Right renal pelvis (tissue), 4 donors: ENCODE data around the gene LIN37. TPM values are rescaled to one million over a fixed set of nuclear protein-coding genes. Genes with fewer than 3 reads are reported as not detected.

Experiments used
- polyA plus RNA-seq, 4 donors: library from polyadenylated mRNA; unstranded; fragments of 120-200 nt; gene quantifications; one replicate each; pipeline ENCODE4 v1.2.1, GENCODE V29; 2013; ENCODE audit not compliant: insufficient read length in 4 of 4

The LIN37 gene
- polyA plus RNA-seq, 4 donors, result 8.3 to 11.1 (median 9.4) TPM

Other genes starting within 250 kb of the LIN37 start
- gene DMKN, start 234.9 kb upstream of the LIN37 start, polyA plus RNA-seq, result 10 to 100 TPM; 76.2 to 91.6 (median 82.7) TPM
- gene SBSN, start 220.3 kb upstream of the LIN37 start, polyA plus RNA-seq, result under 1 TPM in 2 of 4 donors, not detected in 2; 0.04 to 0.14 TPM
- not detected for gene GAPDHS, start 215.1 kb upstream of the LIN37 start, polyA plus RNA-seq
- gene TMEM147, start 202.9 kb upstream of the LIN37 start, polyA plus RNA-seq, result 100 to 1,000 TPM in 1 of 4 donors, 10 to 100 TPM in 3; 87.8 to 113 (median 90.9) TPM
- under 1 TPM in 2 of 4 donors, not detected in 2; 0.05 to 0.10 TPM for gene ATP4A, start 184.9 kb upstream of the LIN37 start, polyA plus RNA-seq
- not detected for gene PMIS2, start 162.4 kb upstream of the LIN37 start, polyA plus RNA-seq
- gene HAUS5, start 135.8 kb upstream of the LIN37 start, polyA plus RNA-seq, result 10 to 100 TPM; 26.6 to 28.5 (median 27.3) TPM
- gene RBM42, start 119.5 kb upstream of the LIN37 start, polyA plus RNA-seq, result 10 to 100 TPM; 57.9 to 94.9 (median 60.8) TPM
- 1 to 10 TPM; 1.6 to 3.1 (median 1.7) TPM for gene ETV2, start 106.8 kb upstream of the LIN37 start, polyA plus RNA-seq
- gene COX6B1, start 100.3 kb upstream of the LIN37 start, polyA plus RNA-seq, result 100 to 1,000 TPM; 306 to 370 (median 344) TPM
- gene UPK1A, start 82.1 kb upstream of the LIN37 start, polyA plus RNA-seq, result 10 to 100 TPM in 3 of 4 donors, 1 to 10 TPM in 1; 1.6 to 48.7 (median 31.6) TPM
- gene ZBTB32, start 44.0 kb upstream of the LIN37 start, polyA plus RNA-seq, result under 1 TPM in 3 of 4 donors, not detected in 1; 0.37 to 0.51 (median 0.42) TPM
- 10 to 100 TPM; 28.1 to 36.6 (median 31.8) TPM for gene KMT2B, start 30.6 kb upstream of the LIN37 start, polyA plus RNA-seq
- gene IGFLR1, start 6.1 kb upstream of the LIN37 start, polyA plus RNA-seq, result 1 to 10 TPM; 2.1 to 4.0 (median 2.9) TPM
- 10 to 100 TPM; 15.6 to 19.8 (median 17.1) TPM for gene U2AF1L4, start 3.2 kb upstream of the LIN37 start, polyA plus RNA-seq
- 10 to 100 TPM; 62.5 to 86.3 (median 68.7) TPM for gene PSENEN, start 2.9 kb upstream of the LIN37 start, polyA plus RNA-seq
- 10 to 100 TPM; 26.2 to 30.4 (median 27.8) TPM for gene HSPB6, start 8.5 kb downstream of the LIN37 start, polyA plus RNA-seq
- 10 to 100 TPM; 14.8 to 20.4 (median 16.5) TPM for gene PROSER3, start 9.6 kb downstream of the LIN37 start, polyA plus RNA-seq
- gene ARHGAP33, start 27.0 kb downstream of the LIN37 start, polyA plus RNA-seq, result 10 to 100 TPM; 21.1 to 33.2 (median 23.7) TPM
- 10 to 100 TPM; 24.6 to 48.0 (median 32.4) TPM for gene PRODH2, start 64.3 kb downstream of the LIN37 start, polyA plus RNA-seq
- 100 to 1,000 TPM; 133 to 187 (median 153) TPM for gene NPHS1, start 103.9 kb downstream of the LIN37 start, polyA plus RNA-seq
- gene KIRREL2, start 108.3 kb downstream of the LIN37 start, polyA plus RNA-seq, result 10 to 100 TPM; 10.1 to 14.6 (median 11.2) TPM
- 10 to 100 TPM; 23.6 to 33.2 (median 27.2) TPM for gene APLP1, start 120.0 kb downstream of the LIN37 start, polyA plus RNA-seq
- 1 to 10 TPM; 2.5 to 2.9 (median 2.6) TPM for gene NFKBID, start 152.0 kb downstream of the LIN37 start, polyA plus RNA-seq
- 1 to 10 TPM; 2.7 to 3.2 (median 2.9) TPM for gene HCST, start 154.0 kb downstream of the LIN37 start, polyA plus RNA-seq
- gene TYROBP, start 159.7 kb downstream of the LIN37 start, polyA plus RNA-seq, result 10 to 100 TPM in 1 of 4 donors, 1 to 10 TPM in 3; 8.4 to 12.6 (median 8.8) TPM
- 10 to 100 TPM; 10.7 to 16.9 (median 11.7) TPM for gene LRFN3, start 187.8 kb downstream of the LIN37 start, polyA plus RNA-seq
- gene SDHAF1, start 246.6 kb downstream of the LIN37 start, polyA plus RNA-seq, result 10 to 100 TPM; 12.7 to 18.6 (median 13.2) TPM